HPDE6-E6E7 (cell line): ENCODE data around the gene CA7.
A peak's percentile ranks its signal among the peaks of the same experiment; 100 is the strongest.

ENCODE experiments used
- DNase-seq: peaks from one replicate; pipeline ENCODE4 v3.0.0; 2011; ENCODE audit warnings: missing footprints; ENCODE audit errors: extremely low spot score

Gene CA7

DNA sequence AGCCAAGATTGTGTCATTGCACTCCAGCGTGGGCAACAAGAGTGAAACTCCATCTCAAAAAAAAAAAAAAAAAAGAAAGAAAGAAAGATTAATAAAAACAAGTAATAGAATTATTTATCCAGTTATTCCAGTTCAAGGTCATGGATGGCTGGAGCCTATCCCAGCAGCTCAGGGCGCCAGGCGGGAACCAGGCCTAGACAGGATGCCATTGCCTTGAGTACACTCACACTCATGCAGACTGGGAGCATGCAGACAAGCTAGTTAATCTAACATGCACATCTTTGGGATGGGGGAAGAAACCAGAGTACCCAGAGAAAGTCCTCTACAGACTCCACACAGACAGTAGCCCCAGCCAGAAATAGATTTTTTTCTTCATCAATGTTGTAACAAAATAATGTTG lies 54.0 kb downstream of the CA7 start:
- no peak for DNase-seq

DNA sequence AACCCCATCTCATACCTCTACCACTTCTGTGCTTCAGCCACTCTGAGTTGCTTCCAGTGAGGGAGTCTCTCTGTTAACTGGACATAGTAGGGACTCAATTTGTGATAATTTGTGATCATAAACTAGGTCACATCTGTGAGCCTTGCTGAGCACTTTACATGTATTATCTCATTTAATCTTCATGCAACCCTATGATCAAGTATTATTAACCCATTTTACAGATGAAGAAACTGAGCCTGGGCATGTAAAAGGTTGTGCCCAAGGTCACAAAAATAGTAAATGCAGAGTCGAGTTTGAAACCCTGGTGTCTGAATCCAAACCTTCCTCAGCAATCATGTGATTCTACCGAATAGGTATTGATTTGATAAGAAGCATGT lies 54.7 kb downstream of the CA7 start:
- no peak for DNase-seq

DNA sequence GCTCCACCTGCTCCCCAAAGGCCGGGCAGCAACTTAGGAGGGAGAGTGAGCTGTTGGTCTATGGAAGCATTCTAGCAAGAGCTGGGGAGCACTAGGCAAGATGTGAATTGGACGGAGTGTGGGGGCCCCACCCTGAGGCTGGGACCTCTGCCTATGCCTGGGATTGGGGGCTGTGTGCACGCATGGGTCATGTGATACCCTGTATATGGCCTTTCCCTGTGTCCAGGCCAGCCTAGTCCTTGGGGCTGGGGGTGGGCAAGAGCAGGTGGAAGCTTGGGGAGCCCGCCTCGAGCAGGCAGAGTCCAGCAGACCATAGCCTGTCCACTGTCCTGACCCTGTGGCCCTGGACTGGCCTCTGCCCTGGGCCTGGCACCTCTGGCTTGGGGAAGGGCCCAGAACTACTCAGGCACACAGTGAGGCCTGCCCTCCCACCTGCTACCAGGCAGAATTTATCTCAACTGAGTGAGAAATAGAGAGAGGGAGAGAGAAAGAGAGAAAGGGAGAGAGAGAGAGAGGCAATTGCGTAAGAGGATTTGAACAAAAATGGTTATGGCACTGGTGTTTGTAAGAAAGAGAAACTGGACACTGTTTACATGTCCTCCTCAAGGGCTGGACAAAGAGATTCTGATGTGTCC lies 55.2 kb downstream of the CA7 start:
- DNase-seq = no peak

DNA sequence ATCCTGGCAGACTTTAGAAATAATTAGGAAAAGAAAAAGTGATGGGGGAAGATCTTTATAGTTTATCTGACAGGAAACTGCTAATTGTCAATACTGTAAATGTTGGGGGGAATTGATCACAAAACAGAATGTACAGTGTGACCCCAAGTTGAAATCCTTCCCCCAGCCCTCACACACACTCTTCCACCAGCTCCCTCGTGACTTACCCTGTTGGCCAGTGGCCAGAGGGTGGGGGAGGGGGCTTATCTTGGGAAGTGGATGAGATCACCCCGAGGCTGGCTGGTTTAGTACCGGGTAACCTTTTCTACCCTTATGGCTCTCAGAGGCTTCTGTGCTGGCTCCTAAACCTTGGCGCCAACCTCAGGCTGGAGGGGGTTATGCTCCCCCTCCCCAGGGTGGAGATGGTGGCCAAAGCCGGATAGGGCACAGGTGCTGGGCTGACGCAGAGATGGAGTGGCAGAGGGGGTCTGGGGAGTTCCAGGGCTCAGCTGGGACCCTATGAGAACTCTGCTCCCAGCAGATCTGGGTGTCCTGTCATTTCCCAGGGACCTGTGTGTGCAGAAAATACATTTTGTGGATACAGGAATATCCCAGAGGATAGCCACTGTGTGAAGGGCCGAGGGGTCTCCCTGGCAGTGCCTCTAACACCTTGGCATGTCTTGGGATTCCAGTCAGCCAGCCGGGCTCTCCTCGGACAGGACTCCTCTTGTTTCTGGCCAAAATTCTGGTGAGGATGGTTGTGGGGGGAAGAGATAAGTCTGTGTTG lies 55.9 kb downstream of the CA7 start:
- DNase-seq = peak; percentile 74

DNA sequence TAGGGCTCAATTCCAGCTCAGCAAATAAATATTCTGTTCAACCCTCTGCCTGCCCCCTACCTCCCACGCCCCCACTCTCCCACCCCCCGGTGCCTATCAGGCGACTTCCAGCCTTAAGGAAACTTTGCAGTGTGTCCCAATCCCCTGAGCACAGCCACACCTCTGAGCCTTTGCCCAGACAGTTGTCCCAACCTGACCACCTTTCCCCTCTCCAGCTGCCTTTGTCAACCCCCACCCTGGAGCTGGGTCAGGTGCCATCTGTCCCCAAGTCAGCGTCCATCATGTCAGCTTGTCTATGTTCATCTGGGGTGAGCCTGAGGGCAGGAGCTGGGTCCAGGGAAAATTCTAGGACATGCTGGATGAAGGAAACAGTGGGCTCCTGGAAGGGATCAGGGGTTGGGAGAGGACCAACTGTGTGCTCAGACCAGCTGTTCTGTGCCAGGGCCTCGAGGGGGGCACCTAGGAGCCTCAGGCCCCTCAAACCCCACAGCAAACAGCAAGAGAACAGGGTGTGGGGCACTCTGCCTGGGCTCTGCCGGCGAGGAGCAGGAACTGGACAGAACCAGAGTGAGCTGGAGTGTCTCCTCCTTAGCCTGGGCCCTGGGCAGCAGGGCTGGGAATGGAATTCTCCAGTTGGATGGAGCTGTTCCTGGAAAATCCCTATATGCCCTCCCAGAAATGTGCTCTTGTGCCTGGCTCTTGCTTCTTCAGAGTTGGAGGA lies 56.7 kb downstream of the CA7 start:
- DNase-seq = no peak

DNA sequence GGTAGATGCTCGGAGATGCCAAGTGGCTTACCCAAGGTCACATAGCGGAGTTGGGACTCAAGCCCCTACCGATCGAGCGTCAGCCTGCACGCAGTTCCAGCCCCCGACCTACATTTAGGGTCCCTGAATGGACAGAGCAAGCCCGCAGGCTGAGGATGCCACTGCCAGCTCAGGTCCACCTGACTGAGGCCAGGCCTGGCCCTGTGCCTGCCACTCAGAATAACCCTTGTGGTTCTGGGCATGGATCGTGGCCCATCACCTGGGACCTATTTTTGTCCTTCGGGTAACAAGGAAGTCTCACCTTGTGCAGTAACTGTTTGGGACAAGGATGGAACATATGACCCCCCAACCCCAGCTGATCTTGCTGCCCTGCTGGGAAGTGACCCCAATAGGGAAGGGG lies 57.4 kb downstream of the CA7 start:
- DNase-seq = no peak

DNA sequence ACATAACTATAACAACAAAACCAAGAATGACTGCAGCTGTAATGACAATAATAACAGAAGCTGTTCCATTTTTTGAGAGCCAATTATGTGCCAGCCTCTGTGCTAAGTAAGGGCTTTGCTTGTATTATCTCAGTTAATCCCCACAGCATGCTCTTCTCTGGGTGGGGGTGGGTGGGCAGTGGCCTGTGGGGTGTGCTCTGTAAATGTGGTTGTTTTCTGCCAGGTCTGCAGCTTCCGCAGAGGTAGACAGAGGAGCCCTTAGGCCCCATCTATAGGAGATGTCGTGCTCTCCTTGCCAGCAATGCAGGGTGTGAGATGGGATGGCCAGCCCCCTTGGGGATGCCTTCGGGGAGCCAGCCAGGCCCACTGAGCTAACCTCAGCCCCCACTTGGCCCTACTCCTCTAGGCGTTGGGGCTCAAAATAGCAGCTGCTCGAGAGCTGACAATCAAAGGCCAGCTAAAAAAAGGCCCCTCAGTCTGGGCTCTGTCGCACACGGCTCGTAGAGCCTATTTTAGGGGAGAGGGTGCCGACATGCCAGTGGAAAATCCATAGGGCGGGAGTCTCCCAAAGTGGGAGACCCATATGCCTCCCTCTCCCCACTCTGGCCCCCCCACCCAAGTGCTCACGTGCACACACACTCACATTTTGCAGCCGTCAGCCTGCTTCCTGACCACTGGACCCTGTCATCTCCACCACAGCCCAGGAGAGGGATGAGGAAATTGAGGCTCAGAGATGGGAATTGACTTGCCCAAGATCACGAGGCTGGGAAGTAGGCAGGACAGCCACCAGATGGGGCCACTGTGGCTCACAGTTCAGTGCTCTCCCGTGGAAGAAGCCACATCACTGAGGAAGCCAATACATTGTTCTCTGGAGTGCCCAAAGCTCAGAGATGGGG lies 58.7 kb downstream of the CA7 start:
- no peak for DNase-seq
